Fibroblast of lung (primary cell): ENCODE data around the gene RBBP4. TPM values are rescaled to one million over a fixed set of nuclear protein-coding genes. Genes with fewer than 3 reads are reported as not detected.

Source experiments
- DNase-seq, 2 donors: peaks; one replicate each; pipeline versions ENCODE4 v3.0.0 to v3.0.0-alpha.2; 2010; ENCODE audit warnings: low read depth in 2 of 2
- H2AFZ ChIP-seq: 2 replicates; pipeline ENCODE4 v1.5.1; 2012; ENCODE audit warnings: low read length, control low read depth, inconsistent platforms
- H3K27ac ChIP-seq: 2 replicates; pipeline ENCODE4 v1.5.1; 2011; ENCODE audit warnings: low read length, control low read depth; ENCODE audit not compliant: insufficient read depth
- H3K27me3 ChIP-seq: 2 replicates; pipeline ENCODE4 v1.5.1; 2011; ENCODE audit warnings: mild to moderate bottlenecking, low read length; ENCODE audit not compliant: control insufficient read depth, insufficient read depth
- H3K36me3 ChIP-seq: 2 replicates; pipeline ENCODE4 v1.5.1; 2011; ENCODE audit warnings: low read length; ENCODE audit not compliant: control insufficient read depth, insufficient read depth
- H3K4me1 ChIP-seq: 2 replicates; pipeline ENCODE4 v1.5.1; 2011; ENCODE audit warnings: low read length; ENCODE audit not compliant: control insufficient read depth, insufficient read depth; ENCODE audit errors: extremely low read depth
- H3K4me2 ChIP-seq: 2 replicates; pipeline ENCODE4 v1.5.1; 2011; ENCODE audit warnings: low read length, control low read depth; ENCODE audit not compliant: insufficient read depth; ENCODE audit errors: extremely low read depth
- H3K4me3 ChIP-seq, 4 experiments: fragments of 200-600 bp in 1 of 4; sonication (generic) in 1 of 4; replicated peaks in 1 of 4; 2 replicates each; pipeline ENCODE4 v1.5.1; 2011 to 2016; ENCODE audit warnings: low read length in 4 of 4, low read depth in 3 of 4, mild to moderate bottlenecking in 3 of 4, control low read depth in 2 of 4, inconsistent platforms in 1 of 4, mixed read lengths in 1 of 4; ENCODE audit not compliant: insufficient read depth in 1 of 4; ENCODE audit errors: control extremely low read depth in 1 of 4
- H3K79me2 ChIP-seq: 2 replicates; pipeline ENCODE4 v1.5.1; 2012; ENCODE audit warnings: mild to moderate bottlenecking, low read length, inconsistent platforms; ENCODE audit not compliant: control insufficient read depth, insufficient read depth
- H3K9ac ChIP-seq: 2 replicates; pipeline ENCODE4 v1.5.1; 2011; ENCODE audit warnings: mild to moderate bottlenecking, low read length, control low read depth; ENCODE audit not compliant: insufficient read depth
- H3K9me3 ChIP-seq: 2 replicates; pipeline ENCODE4 v1.5.1; 2012; ENCODE audit warnings: low read depth, low read length; ENCODE audit not compliant: control insufficient read depth, insufficient read depth
- H4K20me1 ChIP-seq: 2 replicates; pipeline ENCODE4 v1.5.1; 2011; ENCODE audit warnings: low read length; ENCODE audit not compliant: control insufficient read depth, insufficient read depth; ENCODE audit errors: extremely low read depth
- CTCF ChIP-seq, 2 donors: IDR thresholded peaks in 1 of 2; conservative IDR thresholded peaks in 1 of 2; 1 replicate in 1 of 2; 2 replicates in 1 of 2; pipeline ENCODE4 v1.5.1; 2011 to 2012; ENCODE audit warnings: low read length in 2 of 2, control low read depth in 1 of 2, inconsistent platforms in 1 of 2, low read depth in 1 of 2, mild to moderate bottlenecking in 1 of 2
- EZH2 ChIP-seq: IDR thresholded peaks from 2 replicates; pipeline ENCODE4 v1.5.1; 2012; ENCODE audit warnings: low read length, control low read depth, mild to moderate bottlenecking; ENCODE audit errors: missing control alignments
- polyA plus RNA-seq, 2 donors: library from polyadenylated mRNA; depleted of rRNA in 1 of 2; stranded (reverse) in 1 of 2; unstranded in 1 of 2; fragments of >200 nt; gene quantifications; 2 replicates each; pipeline ENCODE4 v1.2.1, GENCODE V29; 2011 to 2012; ENCODE audit warnings: missing spikeins in 1 of 2
- total RNA-seq: library from RNA; depleted of rRNA; stranded (reverse); fragments of >200 nt; gene quantifications from 2 replicates; pipeline ENCODE4 v1.2.1, GENCODE V29; 2014

Gene RBBP4
- total and polyA plus RNA-seq, 2 donors (not counting 1 experiment from before 2014, with no cell fraction given): 92.5 to 169 TPM

- H3K4me1 ChIP-seq: peaks cover 2% of the 10 kb centered on the region
- no peak overlapping the region for H2AFZ ChIP-seq
- DNase-seq: no peak
- peak overlapping the region; percentile 64 to 94 (median 80) for H3K4me3 ChIP-seq
- no peaks in the 10 kb centered on the region for H4K20me1 ChIP-seq
- no peak overlapping the region for H3K9ac ChIP-seq
- H3K36me3 ChIP-seq: peaks cover 2% of the 10 kb centered on the region
- peak overlapping the region; percentile 98 for H3K27ac ChIP-seq
- H3K27me3 ChIP-seq: no peaks in the 10 kb centered on the region
- peaks cover 65% of the 10 kb centered on the region for H3K79me2 ChIP-seq
- no peak for TF ChIP-seq EZH2
- no peak for TF ChIP-seq CTCF (conservative IDR thresholded peaks at IDR 0.05 in 1 of 2, IDR thresholded peaks at IDR 0.05 in 1 of 2; ENCODE audit: low read depth in 1 of 2, low read length in 2 of 2)
- H3K9me3 ChIP-seq: no peaks in the 10 kb centered on the region
- H3K4me2 ChIP-seq: peak overlapping the region; percentile 64
Measured at GRCh38 chr1:32652244-32652962, 1.4 kb downstream of the RBBP4 start.

DNA sequence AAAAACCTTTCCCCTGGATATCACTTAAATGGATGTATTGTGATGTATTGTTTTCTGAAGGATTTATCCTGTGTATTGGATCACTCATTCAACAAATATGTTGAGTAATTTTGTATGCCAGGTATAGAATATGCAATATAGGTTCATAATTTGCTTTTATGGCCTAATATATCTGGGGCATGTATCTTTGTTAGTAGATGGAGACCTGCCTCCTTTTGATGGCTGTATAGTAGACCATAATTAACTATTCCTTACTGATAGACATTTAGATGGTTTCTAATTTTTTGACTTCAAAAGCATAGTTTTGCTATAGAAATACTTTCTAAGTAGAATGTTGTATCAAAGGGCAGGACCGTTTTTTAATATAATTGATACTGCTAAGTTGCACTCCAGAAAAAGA, 8.6 kb downstream of the RBBP4 start:
- Histone ChIP-seq H2AFZ (no peak overlapping the region), H3K27ac (no peak overlapping the region), H3K4me1 (no peaks in the 10 kb centered on the region), H3K4me2 (no peak overlapping the region), H3K9me3 (no peaks in the 10 kb centered on the region), H3K9ac (no peak overlapping the region), H3K79me2 (peaks cover 20% of the 10 kb centered on the region), H3K36me3 (peaks cover 1% of the 10 kb centered on the region), H3K27me3 (no peaks in the 10 kb centered on the region), H4K20me1 (no peaks in the 10 kb centered on the region), H3K4me3 (no peak overlapping the region)
- no peak for TF ChIP-seq EZH2
- TF ChIP-seq CTCF (conservative IDR thresholded peaks at IDR 0.05 in 1 of 2, IDR thresholded peaks at IDR 0.05 in 1 of 2; ENCODE audit: low read depth in 1 of 2, low read length in 2 of 2): no peak
- DNase-seq: no peak

DNA sequence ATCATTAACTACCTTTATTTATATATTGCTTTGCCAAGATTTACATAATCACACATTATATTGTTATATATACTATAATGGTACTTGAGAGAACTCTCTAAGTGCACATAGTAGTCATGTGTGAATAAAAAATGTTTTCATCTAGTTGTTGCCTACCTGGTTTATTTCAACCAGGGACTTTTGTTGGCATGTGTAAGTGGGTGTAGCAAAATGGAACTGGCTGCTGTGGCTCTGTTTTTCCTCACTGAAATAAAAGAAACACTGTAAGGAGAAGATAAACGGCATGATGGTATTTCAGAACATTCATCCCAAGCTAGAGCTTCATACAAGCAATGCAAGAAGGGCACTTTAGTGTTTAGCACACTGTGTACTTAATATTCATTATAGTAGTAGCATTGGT, 14.9 kb downstream of the RBBP4 start:
- H3K27me3 ChIP-seq: no peaks in the 10 kb centered on the region
- H3K9me3 ChIP-seq: no peaks in the 10 kb centered on the region
- TF ChIP-seq CTCF (conservative IDR thresholded peaks at IDR 0.05 in 1 of 2, IDR thresholded peaks at IDR 0.05 in 1 of 2; ENCODE audit: low read depth in 1 of 2, low read length in 2 of 2) (no peak), EZH2 (no peak)
- H4K20me1 ChIP-seq: no peaks in the 10 kb centered on the region
- H3K9ac ChIP-seq: no peak overlapping the region
- H3K27ac ChIP-seq: no peak overlapping the region
- H3K4me3 ChIP-seq: no peak overlapping the region
- no peaks in the 10 kb centered on the region for H3K4me1 ChIP-seq
- H3K36me3 ChIP-seq: peaks cover 8% of the 10 kb centered on the region
- no peak for DNase-seq
- H3K4me2 ChIP-seq: no peak overlapping the region
- H3K79me2 ChIP-seq: no peaks in the 10 kb centered on the region
- H2AFZ ChIP-seq: no peak overlapping the region
